RWPE1 (cell line): ENCODE measurements around the gene CHKA.

Experiments used
- CTCF ChIA-PET: fragments of 350-600 bp; sonication (Branson Sonifier 250); formaldehyde crosslinking; extraction: SDS; loops from one replicate; lab custom pipeline; 2021; lab: Yijun Ruan, JAX
- POLR2A ChIA-PET: fragments of 400-600 bp; formaldehyde crosslinking; extraction: SDS; loops from one replicate; lab custom pipeline; 2020; ENCODE audit warnings: antibody characterized with exemption; ENCODE audit not compliant: low non-redundant PET; lab: Yijun Ruan, JAX
- DNase-seq: peaks from one replicate; pipeline ENCODE4 v3.0.0; 2012; ENCODE audit warnings: low spot score
- H3K27ac ChIP-seq: fragments of 450-650 bp; 2 replicates; pipeline ENCODE4 v1.5.1; 2017
- CTCF ChIP-seq: fragments of 450-650 bp; conservative IDR thresholded peaks from 2 replicates; pipeline ENCODE4 v1.5.1; 2017; ENCODE audit warnings: low read depth, mild to moderate bottlenecking

CHKA gene

GRCh38 chr11:68146010-68146540 lies 24.9 kb upstream of the CHKA start:
- no peak for DNase-seq
- ChIA-PET CTCF (no interaction called here), POLR2A (no interaction called here)
- H3K27ac ChIP-seq, result peak overlapping the region; percentile 59
- no peak for TF ChIP-seq CTCF

- no peak for TF ChIP-seq CTCF
- peak overlapping the region; percentile 59 for H3K27ac ChIP-seq
- CTCF ChIA-PET, result no interaction called here
- peak; percentile 17 for DNase-seq
- POLR2A ChIA-PET, result no interaction called here
These were observed 24.1 kb upstream of the CHKA start for GRCh38 chr11:68145120-68145866.

GRCh38 chr11:68143310-68143689 lies 22.1 kb upstream of the CHKA start:
- DNase-seq, result no peak
- TF ChIP-seq CTCF, result no peak
- CTCF ChIA-PET, result no interaction called here
- H3K27ac ChIP-seq, result no peak overlapping the region
- POLR2A ChIA-PET, result no interaction called here

GRCh38 chr11:68142441-68143309 lies 21.5 kb upstream of the CHKA start:
- ChIA-PET CTCF (no interaction called here), POLR2A (no interaction called here)
- DNase-seq, result no peak
- no peak for TF ChIP-seq CTCF
- no peak overlapping the region for H3K27ac ChIP-seq

GRCh38 chr11:68142028-68142412 lies 20.8 kb upstream of the CHKA start:
- no peak for DNase-seq
- CTCF ChIA-PET, result no interaction called here
- no peak for TF ChIP-seq CTCF
- POLR2A ChIA-PET, result no interaction called here
- no peak overlapping the region for H3K27ac ChIP-seq

- TF ChIP-seq CTCF, result no peak
- H3K27ac ChIP-seq, result no peak overlapping the region
- POLR2A ChIA-PET, result no interaction called here
- CTCF ChIA-PET, result no interaction called here
- no peak for DNase-seq
These were observed 20.2 kb upstream of the CHKA start for GRCh38 chr11:68141246-68142027.
